SHP77 (cell line): ENCODE results near the gene RNASEH2C.
A peak's percentile ranks its signal among the peaks of the same experiment; 100 is the strongest.
"Not testable (repeated sequence)": the region's sequence is repeated elsewhere in the genome, so short reads cannot be mapped to it uniquely, and the experiment has no call there.

Experiments
- DNase-seq, 2 experiments: peaks; one replicate each; lab custom pipeline; 2025; lab: John Stamatoyannopoulos, UW

Gene RNASEH2C

GRCh38 chr11:65716774-65717405 lies 3.7 kb downstream of the RNASEH2C start:
- DNase-seq, result no peak

GRCh38 chr11:65716302-65716701 lies 4.3 kb downstream of the RNASEH2C start:
- no peak for DNase-seq

GRCh38 chr11:65714433-65714832 lies 6.2 kb downstream of the RNASEH2C start:
- no peak for DNase-seq

- DNase-seq, result no peak
Observed at GRCh38 chr11:65713212-65713969, 7.2 kb downstream of the RNASEH2C start.

- no peak for DNase-seq
Observed at GRCh38 chr11:65712633-65713076, 7.9 kb downstream of the RNASEH2C start.

- peak; percentile 97 to 98 for DNase-seq
Observed at GRCh38 chr11:65711785-65712632, 8.6 kb downstream of the RNASEH2C start, which contains the start of gene KAT5. TSS of gene KAT5 (plus strand) at chr11:65712252. CDS start at chr11:65712268, 16 bp downstream.

GRCh38 chr11:65710421-65710820 lies 10.2 kb downstream of the RNASEH2C start:
- no peak for DNase-seq

- DNase-seq, result no peak
Observed at GRCh38 chr11:65709661-65710060, 10.9 kb downstream of the RNASEH2C start.

GRCh38 chr11:65708451-65708850 lies 12.1 kb downstream of the RNASEH2C start:
- no peak for DNase-seq

- DNase-seq, result not testable (repeated sequence)
Observed at GRCh38 chr11:65707002-65707401, 13.6 kb downstream of the RNASEH2C start.

- DNase-seq, result peak; percentile 11 to 54
Observed at GRCh38 chr11:65706303-65706763, 14.3 kb downstream of the RNASEH2C start.

- DNase-seq, result no peak
Observed at GRCh38 chr11:65703846-65704245, 16.8 kb downstream of the RNASEH2C start.

GRCh38 chr11:65701686-65702085 lies 18.9 kb downstream of the RNASEH2C start:
- DNase-seq, result no peak

GRCh38 chr11:65700399-65700798 lies 20.2 kb downstream of the RNASEH2C start:
- DNase-seq, result no peak

GRCh38 chr11:65699306-65699705 lies 21.3 kb downstream of the RNASEH2C start:
- no peak for DNase-seq

- no peak for DNase-seq
Observed at GRCh38 chr11:65698205-65698604, 22.4 kb downstream of the RNASEH2C start.

- DNase-seq, result no peak
Observed at GRCh38 chr11:65696802-65697552, 23.6 kb downstream of the RNASEH2C start.

- peak; percentile 62 to 67 for DNase-seq
Observed at GRCh38 chr11:65695459-65696241, 24.9 kb downstream of the RNASEH2C start.

GRCh38 chr11:65692367-65692766 lies 28.2 kb downstream of the RNASEH2C start:
- DNase-seq, result no peak

- DNase-seq, result not testable (repeated sequence)
Observed at GRCh38 chr11:65691847-65692246, 28.8 kb downstream of the RNASEH2C start.

GRCh38 chr11:65685981-65686380 lies 34.6 kb downstream of the RNASEH2C start:
- DNase-seq, result no peak
